Brain microvascular endothelial cell (primary cell): ENCODE data around the gene CHPT1.

Experiments
- DNase-seq: peaks from one replicate; pipeline ENCODE4 v3.0.0-alpha.2; 2020
- H3K27ac ChIP-seq: fragments of 250-450 bp; sonication (Bioruptor Pico); 2 replicates; pipeline ENCODE4 v1.5.1; 2020; ENCODE audit warnings: mild to moderate bottlenecking, moderate library complexity
- H3K27me3 ChIP-seq: fragments of 250-450 bp; sonication (Bioruptor Pico); replicated peaks from 2 replicates; pipeline ENCODE4 v1.5.1; 2020; ENCODE audit warnings: mild to moderate bottlenecking
- H3K36me3 ChIP-seq: fragments of 250-450 bp; sonication (Bioruptor Pico); replicated peaks from 2 replicates; pipeline ENCODE4 v1.5.1; 2020; ENCODE audit warnings: mild to moderate bottlenecking
- H3K4me3 ChIP-seq: 2 replicates; pipeline ENCODE4 v1.5.1; 2011; ENCODE audit warnings: low read depth, mild to moderate bottlenecking, control low read depth, low read length, moderate library complexity
- CTCF ChIP-seq: IDR thresholded peaks from 2 replicates; pipeline ENCODE4 v1.5.1; 2011; ENCODE audit warnings: low read depth, mild to moderate bottlenecking, moderate library complexity, low read length, control low read depth, inconsistent platforms; ENCODE audit errors: missing control alignments
- in situ Hi-C: cut with HindIII; loops from 2 replicates; pipeline ENCODE4 v1.10.0; 2017; ENCODE audit warnings: low sequenced_read_pairs, low pct_ligation_motif_present

The CHPT1 gene

GRCh38 chr12:101772012-101772775, 74.8 kb downstream of the CHPT1 start:
- Histone ChIP-seq H3K27me3 (no peaks in the 10 kb centered on the region), H3K27ac (no peak overlapping the region), H3K36me3 (peaks cover 9% of the 10 kb centered on the region), H3K4me3 (no peak overlapping the region)
- DNase-seq: no peak
- in situ Hi-C loops: no loop called here
- TF ChIP-seq CTCF: no peak

DNA sequence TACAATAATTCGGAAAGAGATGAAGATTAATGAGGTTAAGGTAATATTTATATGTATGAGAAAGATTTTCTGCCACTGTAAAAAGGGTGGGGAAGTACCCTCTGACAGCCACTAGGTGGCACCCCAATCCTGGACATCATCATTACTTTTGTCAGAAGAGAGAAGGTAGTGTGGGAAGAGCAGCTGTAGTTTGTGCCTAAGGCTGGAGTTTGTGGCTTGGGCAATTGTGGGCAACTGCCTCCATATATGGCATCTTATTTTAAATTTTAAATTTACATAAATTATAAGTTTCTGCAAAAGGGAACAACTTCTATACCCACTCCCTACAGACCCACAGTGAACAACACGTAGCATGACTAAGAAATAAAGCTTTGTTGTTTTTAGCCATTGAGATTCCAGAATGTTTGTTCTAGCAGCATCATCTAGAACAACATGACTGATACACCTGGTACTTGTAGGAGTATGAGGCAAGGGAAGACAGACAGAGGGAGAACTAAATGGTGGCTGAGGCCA, 76.3 kb downstream of the CHPT1 start:
- peak; percentile 89 for TF ChIP-seq CTCF
- Histone ChIP-seq H3K27me3 (no peaks in the 10 kb centered on the region), H3K27ac (no peak overlapping the region), H3K36me3 (peaks cover 9% of the 10 kb centered on the region), H3K4me3 (no peak overlapping the region)
- DNase-seq: peak; percentile 56
- in situ Hi-C loops: no loop called here

DNA sequence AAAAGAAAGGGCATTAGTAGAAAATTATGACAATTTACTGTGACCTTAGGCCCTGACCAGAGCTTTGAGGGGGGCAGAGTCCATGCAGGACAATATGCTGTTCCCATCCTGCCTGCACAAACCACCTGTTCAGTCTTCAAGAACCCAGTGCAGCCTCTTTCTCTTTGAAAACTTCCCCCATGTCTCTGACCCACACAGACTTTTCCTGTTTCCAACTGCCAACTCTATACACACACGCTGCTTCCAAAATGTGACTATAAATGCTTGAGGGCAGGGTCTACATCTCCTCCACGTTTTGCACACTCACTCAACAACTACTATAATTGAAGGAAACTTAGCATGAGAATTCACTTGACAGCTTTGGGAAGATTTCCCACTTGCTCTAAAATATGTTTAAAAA, 78.4 kb downstream of the CHPT1 start:
- TF ChIP-seq CTCF: no peak
- H3K36me3 ChIP-seq: no peaks in the 10 kb centered on the region
- H3K27ac ChIP-seq: no peak overlapping the region
- in situ Hi-C loops: no loop called here
- no peak for DNase-seq
- no peak overlapping the region for H3K4me3 ChIP-seq
- H3K27me3 ChIP-seq: no peaks in the 10 kb centered on the region

DNA sequence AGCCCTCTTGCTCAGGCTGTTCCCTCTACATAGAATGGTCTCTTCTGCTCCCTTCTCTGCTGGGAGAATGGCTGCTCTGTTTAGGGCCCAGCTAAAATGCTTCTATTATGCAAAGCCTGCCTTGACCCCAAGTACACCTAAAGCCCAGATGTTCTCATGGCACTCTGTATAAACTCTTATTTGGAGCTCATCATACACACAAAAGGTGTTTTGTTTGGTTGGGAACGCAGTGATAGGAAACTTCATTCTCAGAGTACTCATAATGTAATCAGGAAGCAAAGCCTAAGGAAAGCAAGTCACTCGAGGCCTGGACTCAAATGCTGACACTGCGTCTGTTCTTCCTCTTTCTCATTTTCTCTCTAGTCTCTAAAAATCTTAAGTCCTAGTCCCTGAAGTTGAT, 80.0 kb downstream of the CHPT1 start:
- TF ChIP-seq CTCF: no peak
- Histone ChIP-seq H3K27ac (no peak overlapping the region), H3K36me3 (no peaks in the 10 kb centered on the region), H3K27me3 (no peaks in the 10 kb centered on the region), H3K4me3 (no peak overlapping the region)
- in situ Hi-C loops: no loop called here
- no peak for DNase-seq

DNA sequence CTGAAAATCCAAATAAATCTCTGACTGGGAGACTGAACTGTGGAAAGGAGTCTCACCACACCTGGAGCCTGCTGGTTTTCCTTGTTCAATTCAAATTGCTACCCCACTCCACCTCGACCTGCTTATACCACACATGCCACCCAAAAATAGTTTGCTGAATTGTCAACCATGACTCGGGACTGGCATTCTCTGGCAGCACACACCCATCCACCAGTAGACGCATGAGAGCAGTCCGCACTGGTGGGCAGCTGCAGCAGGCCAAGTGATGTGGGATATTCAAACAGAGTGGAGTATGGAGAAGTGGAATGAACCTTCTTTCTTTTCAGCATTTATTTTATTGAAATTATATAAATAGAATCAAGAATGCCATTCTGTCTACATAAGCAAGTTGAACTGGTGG, 80.5 kb downstream of the CHPT1 start:
- in situ Hi-C loops: no loop called here
- DNase-seq: no peak
- no peaks in the 10 kb centered on the region for H3K27me3 ChIP-seq
- H3K4me3 ChIP-seq: no peak overlapping the region
- TF ChIP-seq CTCF: no peak
- H3K27ac ChIP-seq: no peak overlapping the region
- no peaks in the 10 kb centered on the region for H3K36me3 ChIP-seq
